Gastroesophageal sphincter (tissue), 4 donors: ENCODE results near the gene CECR2. TPM values are rescaled to one million over a fixed set of nuclear protein-coding genes. Genes with fewer than 3 reads are reported as not detected.

ENCODE experiments used
- ATAC-seq: fragments of 150-250 bp; one replicate; pipeline ENCODE4 v1.9.1; 2016; ENCODE audit warnings: mild to moderate bottlenecking, moderate library complexity
- H3K27ac ChIP-seq, 4 donors: fragments of 200-600 bp; sonication (generic) in 3 of 4; 1 replicate in 3 of 4; 2 replicates in 1 of 4; pipeline ENCODE4 v1.5.1; 2016 to 2019
- H3K27me3 ChIP-seq: fragments of 200-600 bp; sonication (generic); one replicate; pipeline ENCODE4 v1.5.1; 2019
- H3K36me3 ChIP-seq, 2 donors: fragments of 200-600 bp; sonication (generic); one replicate each; pipeline ENCODE4 v1.5.1; 2019; ENCODE audit warnings: control low read depth in 1 of 2
- H3K4me1 ChIP-seq, 3 donors: fragments of 200-600 bp; sonication (generic); 1 replicate in 2 of 3; 2 replicates in 1 of 3; pipeline ENCODE4 v1.5.1; 2016 to 2019; ENCODE audit warnings: control low read depth in 2 of 3
- H3K4me3 ChIP-seq, 2 donors: fragments of 200-600 bp; sonication (generic); one replicate each; pipeline ENCODE4 v1.5.1; 2019; ENCODE audit warnings: mild to moderate bottlenecking in 1 of 2, moderate library complexity in 1 of 2
- H3K9me3 ChIP-seq, 3 donors: fragments of 200-600 bp; sonication (generic); one replicate each; pipeline ENCODE4 v1.5.1; 2017 to 2019; ENCODE audit warnings: control low read depth in 2 of 3
- EP300 ChIP-seq: sonication (generic); formaldehyde crosslinking; IDR thresholded peaks from one replicate; pipeline ENCODE4 v1.6.1; 2017; ENCODE audit warnings: antibody characterized with exemption, mild to moderate bottlenecking
- POLR2A ChIP-seq, 2 donors: fragments of 450-650 bp; IDR thresholded peaks; one replicate each; pipeline ENCODE4 v1.6.1; 2017; ENCODE audit warnings: antibody characterized with exemption in 2 of 2, mild to moderate bottlenecking in 2 of 2, moderate library complexity in 1 of 2
- POLR2AphosphoS5 ChIP-seq: sonication (generic); formaldehyde crosslinking; IDR thresholded peaks from one replicate; pipeline ENCODE4 v1.6.1; 2017; ENCODE audit warnings: antibody characterized with exemption
- WGBS, 2 donors: methylation state at CpG; one replicate each; pipeline ENCODE4 v1.1.5; 2018; ENCODE audit warnings: low coverage in 1 of 2; 5-methylcytosine and 5-hydroxymethylcytosine counted together
- total RNA-seq, 4 donors: library from RNA; depleted of rRNA; stranded (reverse); fragments of >200 nt; gene quantifications; one replicate each; pipeline ENCODE4 v1.1.0, GENCODE V29; 2016
- TF ChIP-seq, protein P1 (sequence below), 4 experiments: fragments of 200-600 bp in 2 of 4; fragments of 450-650 bp in 2 of 4; sonication (generic) in 1 of 4; IDR thresholded peaks; one replicate each; pipeline ENCODE4 v1.5.1; 2017 to 2019; ENCODE audit warnings: antibody characterized with exemption in 4 of 4, mild to moderate bottlenecking in 2 of 4, moderate library complexity in 2 of 4

CECR2 gene
- total RNA-seq, 4 donors from 2014 or later, result 0.72 to 1.7 (median 1.2) TPM

DNA sequence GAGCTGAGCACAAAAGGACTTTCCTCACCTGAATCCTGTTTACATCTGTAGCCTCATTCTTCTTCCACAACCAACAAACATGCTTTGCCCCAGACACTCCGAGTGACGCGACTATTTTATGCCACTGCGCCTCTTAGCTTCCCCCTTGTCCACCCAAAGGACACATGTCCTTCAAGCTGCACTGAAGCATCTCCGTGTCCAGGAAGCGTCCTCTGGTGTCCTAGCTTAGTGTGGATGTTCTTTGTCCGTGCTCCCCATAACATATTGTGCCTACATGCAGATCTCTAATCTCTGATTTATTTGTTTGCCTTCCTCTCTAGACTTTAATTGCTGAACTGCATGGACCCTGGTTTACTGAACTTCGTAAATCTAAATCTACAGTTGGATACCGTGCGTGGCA lies 20.1 kb upstream of the CECR2 start:
- H3K4me1 ChIP-seq, result no peaks in the 10 kb centered on the region
- H3K27ac ChIP-seq, result no peak overlapping the region
- WGBS, 2 donors, result 79 to 80% methylated on average over 10 of the region's 10 CpGs
- H3K9me3 ChIP-seq, result no peaks in the 10 kb centered on the region
- peaks cover 25% of the 10 kb centered on the region for H3K27me3 ChIP-seq
- no peak for ATAC-seq
- no peak for TF ChIP-seq POLR2A (IDR thresholded peaks at IDR 0.05)
- TF ChIP-seq, protein P1, sequence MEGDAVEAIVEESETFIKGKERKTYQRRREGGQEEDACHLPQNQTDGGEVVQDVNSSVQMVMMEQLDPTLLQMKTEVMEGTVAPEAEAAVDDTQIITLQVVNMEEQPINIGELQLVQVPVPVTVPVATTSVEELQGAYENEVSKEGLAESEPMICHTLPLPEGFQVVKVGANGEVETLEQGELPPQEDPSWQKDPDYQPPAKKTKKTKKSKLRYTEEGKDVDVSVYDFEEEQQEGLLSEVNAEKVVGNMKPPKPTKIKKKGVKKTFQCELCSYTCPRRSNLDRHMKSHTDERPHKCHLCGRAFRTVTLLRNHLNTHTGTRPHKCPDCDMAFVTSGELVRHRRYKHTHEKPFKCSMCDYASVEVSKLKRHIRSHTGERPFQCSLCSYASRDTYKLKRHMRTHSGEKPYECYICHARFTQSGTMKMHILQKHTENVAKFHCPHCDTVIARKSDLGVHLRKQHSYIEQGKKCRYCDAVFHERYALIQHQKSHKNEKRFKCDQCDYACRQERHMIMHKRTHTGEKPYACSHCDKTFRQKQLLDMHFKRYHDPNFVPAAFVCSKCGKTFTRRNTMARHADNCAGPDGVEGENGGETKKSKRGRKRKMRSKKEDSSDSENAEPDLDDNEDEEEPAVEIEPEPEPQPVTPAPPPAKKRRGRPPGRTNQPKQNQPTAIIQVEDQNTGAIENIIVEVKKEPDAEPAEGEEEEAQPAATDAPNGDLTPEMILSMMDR (IDR thresholded peaks at IDR 0.05), result no peak
- no peak for TF ChIP-seq EP300
- TF ChIP-seq POLR2AphosphoS5, result no peak
- H3K4me3 ChIP-seq, result no peak overlapping the region
- no peaks in the 10 kb centered on the region for H3K36me3 ChIP-seq

DNA sequence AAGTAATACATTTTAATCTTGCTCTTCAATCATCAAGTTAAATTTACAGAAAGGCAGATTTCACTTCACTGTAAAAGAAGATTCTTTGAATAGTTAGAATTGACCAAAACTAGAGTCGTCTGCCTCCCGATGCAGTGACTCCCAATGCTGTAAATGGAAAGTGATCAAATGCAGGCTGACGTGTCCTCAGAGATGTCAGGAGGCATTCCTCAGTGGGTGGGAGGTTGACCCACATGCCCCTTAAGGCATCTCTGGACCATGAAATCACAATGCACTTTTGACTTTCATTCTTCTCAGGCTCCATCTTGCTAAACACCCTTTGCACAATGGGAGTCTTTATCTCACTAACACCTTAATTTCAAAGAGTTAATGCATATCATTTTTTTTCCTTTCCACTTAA lies 19.0 kb upstream of the CECR2 start:
- ATAC-seq, result no peak
- no peak for TF ChIP-seq POLR2AphosphoS5
- no peak for TF ChIP-seq POLR2A (IDR thresholded peaks at IDR 0.05)
- no peak for TF ChIP-seq EP300
- TF ChIP-seq, protein P1 (IDR thresholded peaks at IDR 0.05), result no peak
- H3K9me3 ChIP-seq, result no peaks in the 10 kb centered on the region
- no peak overlapping the region for H3K4me3 ChIP-seq
- WGBS, 2 donors, result 36 to 76% methylated on average over 3 of the region's 3 CpGs
- no peaks in the 10 kb centered on the region for H3K36me3 ChIP-seq
- H3K27me3 ChIP-seq, result peaks cover 17% of the 10 kb centered on the region
- no peak overlapping the region for H3K27ac ChIP-seq
- no peaks in the 10 kb centered on the region for H3K4me1 ChIP-seq

DNA sequence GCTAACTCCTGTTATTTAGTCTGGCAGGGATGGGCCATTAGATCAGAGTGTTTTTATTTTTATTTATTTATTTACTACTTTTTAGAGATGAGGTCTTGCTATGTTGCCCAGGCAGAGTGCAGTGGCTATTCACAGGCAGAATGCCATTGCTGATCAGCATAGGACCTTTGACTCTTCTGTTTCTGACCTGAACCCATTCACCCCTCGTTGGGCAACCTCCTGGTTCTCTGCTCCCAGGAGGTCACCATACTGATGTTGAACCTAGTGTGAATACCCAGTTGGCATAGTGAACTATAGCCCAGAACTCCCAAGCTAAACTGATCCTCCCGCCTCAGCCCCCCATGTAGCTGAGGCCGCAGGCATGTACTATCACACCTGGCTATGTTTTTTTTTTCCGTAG lies 16.5 kb upstream of the CECR2 start:
- Histone ChIP-seq H3K4me3 (no peak overlapping the region), H3K36me3 (no peaks in the 10 kb centered on the region), H3K27me3 (peaks cover 14% of the 10 kb centered on the region), H3K9me3 (no peaks in the 10 kb centered on the region), H3K27ac (no peak overlapping the region), H3K4me1 (no peaks in the 10 kb centered on the region)
- TF ChIP-seq, protein P1 (IDR thresholded peaks at IDR 0.05), result no peak
- TF ChIP-seq POLR2AphosphoS5 (no peak), POLR2A (IDR thresholded peaks at IDR 0.05) (no peak), EP300 (no peak)
- 78 to 88% methylated on average over 4 of the region's 4 CpGs for WGBS, 2 donors
- ATAC-seq, result no peak

DNA sequence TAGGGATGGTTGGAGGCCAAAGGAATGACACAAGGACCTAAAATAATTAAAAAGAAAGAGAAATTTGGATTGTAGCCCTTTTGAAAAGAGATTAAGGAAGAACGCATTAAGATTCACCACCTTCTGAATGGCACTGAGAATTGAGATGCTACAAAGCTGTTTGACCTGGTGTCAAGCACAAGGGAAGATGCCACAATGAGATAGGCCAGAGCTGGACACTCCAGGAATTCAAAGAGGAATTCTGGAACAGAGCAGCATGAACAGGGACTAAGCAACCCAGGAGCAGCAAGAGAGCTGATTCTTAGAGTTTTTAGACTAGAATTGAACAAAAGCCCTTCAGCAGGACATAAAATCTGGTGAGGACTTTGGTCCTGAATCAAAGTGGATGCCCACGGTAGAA lies 11.6 kb upstream of the CECR2 start:
- no peak overlapping the region for H3K4me3 ChIP-seq
- 72 to 83% methylated on average over 2 of the region's 2 CpGs for WGBS, 2 donors
- TF ChIP-seq EP300, result no peak
- no peak for TF ChIP-seq POLR2AphosphoS5
- TF ChIP-seq, protein P1 (IDR thresholded peaks at IDR 0.05), result no peak
- no peak for TF ChIP-seq POLR2A (IDR thresholded peaks at IDR 0.05)
- H3K9me3 ChIP-seq, result no peaks in the 10 kb centered on the region
- no peak for ATAC-seq
- no peaks in the 10 kb centered on the region for H3K36me3 ChIP-seq
- no peaks in the 10 kb centered on the region for H3K4me1 ChIP-seq
- H3K27me3 ChIP-seq, result peaks cover 15% of the 10 kb centered on the region
- no peak overlapping the region for H3K27ac ChIP-seq

DNA sequence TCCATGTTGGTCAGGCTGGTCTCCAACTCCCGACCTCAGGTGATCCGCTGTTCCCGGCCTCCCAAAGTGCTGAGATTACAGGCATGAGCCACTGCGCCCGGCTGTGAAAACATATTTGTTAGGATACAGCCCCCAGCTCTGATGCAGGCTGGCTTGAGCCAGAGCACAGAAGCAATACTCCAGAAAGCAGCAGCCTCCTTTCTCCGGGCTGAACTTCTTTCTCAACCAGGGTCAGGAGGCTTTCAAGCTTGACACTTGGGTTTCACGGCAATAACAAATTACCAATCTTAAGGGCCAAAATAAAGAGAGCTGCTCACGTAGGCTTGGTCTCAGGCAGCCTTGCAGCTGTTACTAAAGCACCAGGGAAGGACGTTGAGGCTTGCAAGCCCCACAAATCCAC lies 10.8 kb upstream of the CECR2 start:
- no peak overlapping the region for H3K27ac ChIP-seq
- H3K36me3 ChIP-seq, result no peaks in the 10 kb centered on the region
- 30 to 34% methylated on average over 2 to 8 of the region's 9 CpGs for WGBS, 2 donors
- H3K4me1 ChIP-seq, result no peaks in the 10 kb centered on the region
- H3K27me3 ChIP-seq, result peaks cover 21% of the 10 kb centered on the region
- H3K9me3 ChIP-seq, result no peaks in the 10 kb centered on the region
- no peak for ATAC-seq
- no peak overlapping the region for H3K4me3 ChIP-seq
- no peak for TF ChIP-seq POLR2A (IDR thresholded peaks at IDR 0.05)
- TF ChIP-seq EP300, result no peak
- no peak for TF ChIP-seq POLR2AphosphoS5
- TF ChIP-seq, protein P1 (IDR thresholded peaks at IDR 0.05), result no peak
